ENCODE data around the gene OR4D11.

- no peak for TF ChIP-seq NBN (IDR thresholded peaks at IDR 0.05; ENCODE audit: low read depth)
- TF ChIP-seq NRF1 (conservative IDR thresholded peaks at IDR 0.05 in 1 of 2, IDR thresholded peaks at IDR 0.05 in 1 of 2) = no peak
- TF ChIP-seq ATF4 (CRISPR knock-in tag; IDR thresholded peaks at IDR 0.05) = no peak
- no peak for TF ChIP-seq HDAC6 (IDR thresholded peaks at IDR 0.05; ENCODE audit: low read depth, low read length)
- no peak for TF ChIP-seq CTCF (IDR thresholded peaks at IDR 0.05 in 2 of 3, conservative IDR thresholded peaks at IDR 0.05 in 1 of 3; ENCODE audit: insufficient read depth in 2 of 3, low read depth in 1 of 3, low read length in 3 of 3)
- no peak for TF ChIP-seq POLR2A (conservative IDR thresholded peaks at IDR 0.05)
- TF ChIP-seq HMGXB4 (CRISPR knock-in tag; IDR thresholded peaks at IDR 0.05) = no peak
- no peak for TF ChIP-seq CEBPB (tag; IDR thresholded peaks at IDR 0.05)
- no peak for TF ChIP-seq TGIF2 (CRISPR knock-in tag; IDR thresholded peaks at IDR 0.05)
- no peak for TF ChIP-seq JUND (IDR thresholded peaks at IDR 0.05; ENCODE audit: borderline replicate concordance, low read depth, low read length)
- no peak for TF ChIP-seq JUND (tag; IDR thresholded peaks at IDR 0.05; ENCODE audit: borderline replicate concordance, low read depth, low read length)
- no peak for TF ChIP-seq ZNF274 (IDR thresholded peaks at IDR 0.05; ENCODE audit: borderline replicate concordance, low read depth, low read length)
Measured at GRCh38 chr11:59475176-59475575, 28.2 kb upstream of the OR4D11 start.

Measured in K562 (cell line).